Activated CD8-positive, alpha-beta memory T cell treated with anti-CD3 and anti-CD28 coated beads, Interleukin-2, amount 50 U/mL, for 48 hours (primary cell): Measurements from ENCODE around the gene LDLR.
A peak's percentile ranks its signal among the peaks of the same experiment; 100 is the strongest.
"Not testable (repeated sequence)": the region's sequence is repeated elsewhere in the genome, so short reads cannot be mapped to it uniquely, and the experiment has no call there.

ENCODE experiments used
- DNase-seq: peaks from one replicate; pipeline ENCODE4 v3.0.0-alpha.2; 2020

The LDLR gene

DNA sequence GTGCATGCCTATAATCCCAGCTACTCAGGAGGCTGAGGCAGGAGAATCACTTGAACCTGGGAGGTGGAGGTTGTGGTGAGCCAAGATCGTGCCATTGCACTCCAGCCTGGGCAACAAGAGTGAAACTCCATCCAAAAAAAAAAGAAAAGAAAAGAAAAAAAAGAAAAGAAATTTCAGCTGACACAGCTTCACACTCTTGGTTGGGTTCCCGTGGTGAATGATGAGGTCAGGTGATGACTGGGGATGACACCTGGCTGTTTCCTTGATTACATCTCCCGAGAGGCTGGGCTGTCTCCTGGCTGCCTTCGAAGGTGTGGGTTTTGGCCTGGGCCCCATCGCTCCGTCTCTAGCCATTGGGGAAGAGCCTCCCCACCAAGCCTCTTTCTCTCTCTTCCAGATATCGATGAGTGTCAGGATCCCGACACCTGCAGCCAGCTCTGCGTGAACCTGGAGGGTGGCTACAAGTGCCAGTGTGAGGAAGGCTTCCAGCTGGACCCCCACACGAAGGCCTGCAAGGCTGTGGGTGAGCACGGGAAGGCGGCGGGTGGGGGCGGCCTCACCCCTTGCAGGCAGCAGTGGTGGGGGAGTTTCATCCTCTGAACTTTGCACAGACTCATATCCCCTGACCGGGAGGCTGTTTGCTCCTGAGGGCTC lies 22.0 kb downstream of the LDLR start:
- no peak for DNase-seq

GRCh38 chr19:11111771-11112144 lies 22.5 kb downstream of the LDLR start:
- DNase-seq, result no peak

- DNase-seq, result no peak
Observed at GRCh38 chr19:11113140-11113708, 24.0 kb downstream of the LDLR start.

GRCh38 chr19:11115042-11115441 lies 25.8 kb downstream of the LDLR start:
- no peak for DNase-seq

DNA sequence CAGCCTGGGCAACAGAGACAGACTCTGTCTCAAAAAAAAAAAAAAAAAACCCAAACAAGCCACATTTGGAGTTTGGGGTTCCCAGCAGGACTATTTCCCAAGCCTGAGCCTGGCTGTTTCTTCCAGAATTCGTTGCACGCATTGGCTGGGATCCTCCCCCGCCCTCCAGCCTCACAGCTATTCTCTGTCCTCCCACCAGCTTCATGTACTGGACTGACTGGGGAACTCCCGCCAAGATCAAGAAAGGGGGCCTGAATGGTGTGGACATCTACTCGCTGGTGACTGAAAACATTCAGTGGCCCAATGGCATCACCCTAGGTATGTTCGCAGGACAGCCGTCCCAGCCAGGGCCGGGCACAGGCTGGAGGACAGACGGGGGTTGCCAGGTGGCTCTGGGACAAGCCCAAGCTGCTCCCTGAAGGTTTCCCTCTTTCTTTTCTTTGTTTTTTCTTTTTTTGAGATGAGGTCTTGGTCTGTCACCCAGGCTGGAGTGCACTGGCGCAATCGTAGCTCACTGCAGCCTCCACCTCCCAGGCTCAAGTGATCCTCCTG lies 26.7 kb downstream of the LDLR start:
- DNase-seq, result no peak

DNA sequence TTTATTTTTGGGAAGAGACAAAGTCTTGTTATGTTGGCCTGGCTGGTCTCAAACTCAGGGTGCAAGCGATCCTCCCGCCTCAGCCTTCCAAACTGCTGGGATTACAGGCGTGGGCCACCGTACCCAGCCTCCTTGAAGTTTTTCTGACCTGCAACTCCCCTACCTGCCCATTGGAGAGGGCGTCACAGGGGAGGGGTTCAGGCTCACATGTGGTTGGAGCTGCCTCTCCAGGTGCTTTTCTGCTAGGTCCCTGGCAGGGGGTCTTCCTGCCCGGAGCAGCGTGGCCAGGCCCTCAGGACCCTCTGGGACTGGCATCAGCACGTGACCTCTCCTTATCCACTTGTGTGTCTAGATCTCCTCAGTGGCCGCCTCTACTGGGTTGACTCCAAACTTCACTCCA lies 27.2 kb downstream of the LDLR start:
- DNase-seq, result no peak

- DNase-seq, result not testable (repeated sequence)
Observed at GRCh38 chr19:11121963-11122362, 32.7 kb downstream of the LDLR start.

GRCh38 chr19:11123114-11123513 lies 33.9 kb downstream of the LDLR start:
- no peak for DNase-seq

GRCh38 chr19:11124157-11124556 lies 34.9 kb downstream of the LDLR start:
- not testable (repeated sequence) for DNase-seq

- peak; percentile 90 for DNase-seq
Observed at GRCh38 chr19:11125994-11126685, 36.9 kb downstream of the LDLR start.

DNA sequence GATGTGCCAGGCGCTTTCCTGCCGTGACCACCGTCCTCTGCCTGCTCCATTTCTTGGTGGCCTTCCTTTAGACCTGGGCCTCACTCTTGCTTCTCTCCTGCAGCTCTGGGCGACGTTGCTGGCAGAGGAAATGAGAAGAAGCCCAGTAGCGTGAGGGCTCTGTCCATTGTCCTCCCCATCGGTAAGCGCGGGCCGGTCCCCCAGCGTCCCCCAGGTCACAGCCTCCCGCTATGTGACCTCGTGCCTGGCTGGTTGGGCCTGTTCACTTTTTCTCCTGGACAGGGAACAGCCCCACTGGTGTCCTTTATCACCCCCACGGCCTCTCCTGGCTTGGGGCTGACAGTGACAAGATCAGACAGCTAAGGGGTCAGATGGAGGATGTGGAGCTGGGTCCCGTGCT lies 38.6 kb downstream of the LDLR start:
- DNase-seq, result no peak

- peak; percentile 84 for DNase-seq
Observed at GRCh38 chr19:11130824-11131455, 41.7 kb downstream of the LDLR start.

DNA sequence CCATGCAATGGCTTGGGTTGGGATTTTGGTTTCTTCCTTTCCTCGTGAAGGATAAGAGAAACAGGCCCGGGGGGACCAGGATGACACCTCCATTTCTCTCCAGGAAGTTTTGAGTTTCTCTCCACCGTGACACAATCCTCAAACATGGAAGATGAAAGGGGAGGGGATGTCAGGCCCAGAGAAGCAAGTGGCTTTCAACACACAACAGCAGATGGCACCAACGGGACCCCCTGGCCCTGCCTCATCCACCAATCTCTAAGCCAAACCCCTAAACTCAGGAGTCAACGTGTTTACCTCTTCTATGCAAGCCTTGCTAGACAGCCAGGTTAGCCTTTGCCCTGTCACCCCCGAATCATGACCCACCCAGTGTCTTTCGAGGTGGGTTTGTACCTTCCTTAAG lies 42.2 kb downstream of the LDLR start:
- no peak for DNase-seq

GRCh38 chr19:11136400-11137101 lies 47.3 kb downstream of the LDLR start:
- DNase-seq, result no peak

GRCh38 chr19:11137542-11138384 lies 48.5 kb downstream of the LDLR start:
- peak; percentile 71 for DNase-seq

GRCh38 chr19:11138601-11139300 lies 49.5 kb downstream of the LDLR start:
- no peak for DNase-seq

DNA sequence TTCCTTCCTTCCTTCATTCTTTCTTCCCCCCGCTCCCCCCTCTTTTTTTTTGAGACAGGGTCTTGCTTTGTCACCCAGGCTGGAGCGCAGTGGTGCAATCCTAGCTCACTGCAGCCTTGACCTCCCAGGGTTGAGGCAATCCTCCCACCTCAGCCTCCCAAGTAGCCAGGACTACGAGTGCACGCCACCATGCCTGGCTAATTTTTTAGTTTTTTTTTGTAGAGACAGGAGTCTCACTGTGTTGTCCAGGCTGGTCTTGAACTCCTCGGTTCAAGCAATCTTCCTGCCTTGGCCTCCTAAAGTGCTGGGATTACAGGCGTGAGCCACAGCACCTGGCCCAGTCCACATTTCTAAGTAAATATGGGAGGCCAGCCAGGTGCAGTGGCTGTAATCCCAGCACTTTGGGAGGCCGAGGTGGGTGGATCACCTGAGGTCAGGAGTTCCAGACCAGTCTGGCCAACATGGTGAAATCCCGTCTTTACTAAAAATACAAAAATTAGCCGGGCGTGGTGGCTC lies 50.8 kb downstream of the LDLR start:
- DNase-seq, result not testable (repeated sequence)

- no peak for DNase-seq
Observed at GRCh38 chr19:11140896-11141295, 51.6 kb downstream of the LDLR start.

DNA sequence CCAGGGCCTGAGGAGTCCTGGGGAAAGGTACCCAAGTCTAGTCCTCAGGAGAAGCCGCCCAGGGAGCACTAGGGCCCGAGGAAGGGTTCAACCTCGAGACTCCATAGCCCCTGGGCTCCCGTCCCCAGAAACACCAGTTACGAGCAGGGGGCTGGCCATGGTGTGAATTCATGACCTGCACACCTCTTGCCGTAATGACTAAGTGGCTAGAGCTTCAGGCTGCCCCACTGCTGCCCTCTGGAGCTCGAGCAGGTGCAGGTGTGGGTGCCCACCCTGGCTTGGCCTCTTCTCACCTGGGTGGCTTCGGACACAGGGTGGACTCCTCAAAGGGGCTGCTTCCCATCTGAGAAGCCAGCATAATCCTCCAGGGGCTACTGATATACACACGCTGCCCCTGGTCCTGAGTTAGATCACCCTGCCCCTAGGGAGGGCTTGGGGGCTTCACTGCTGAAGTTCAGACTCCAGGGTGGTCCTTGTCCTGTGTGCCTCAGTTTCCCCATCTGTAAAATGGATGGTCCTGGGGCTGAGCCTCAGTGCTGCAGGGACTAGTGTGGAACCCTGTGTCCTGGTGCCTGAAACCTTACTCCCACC lies 52.8 kb downstream of the LDLR start:
- no peak for DNase-seq

- no peak for DNase-seq
Observed at GRCh38 chr19:11142528-11143171, 53.4 kb downstream of the LDLR start.
